Stimulated activated CD8-positive, alpha-beta memory T cell treated with anti-CD3 and anti-CD28 coated beads, Interleukin-2, amount 100 ng/mL, for 48 hours (primary cell): Measurements from ENCODE around the gene C9orf43.
"Not testable (repeated sequence)": the region's sequence is repeated elsewhere in the genome, so short reads cannot be mapped to it uniquely, and the experiment has no call there.

Experiments used
- DNase-seq, 2 donors: peaks; one replicate each; pipeline ENCODE4 v3.0.0-alpha.2; 2020; ENCODE audit warnings: low read depth in 2 of 2

The C9orf43 gene

GRCh38 chr9:113417370-113417769, 6.8 kb downstream of the C9orf43 start:
- DNase-seq = no peak

GRCh38 chr9:113421726-113422125, 11.2 kb downstream of the C9orf43 start:
- no peak for DNase-seq

- DNase-seq = no peak
Observed at GRCh38 chr9:113425072-113425471, 14.5 kb downstream of the C9orf43 start.

GRCh38 chr9:113426701-113427100, 16.2 kb downstream of the C9orf43 start:
- no peak for DNase-seq

- DNase-seq = no peak
Observed at GRCh38 chr9:113427629-113428028, 17.1 kb downstream of the C9orf43 start.

- DNase-seq = no peak
Observed at GRCh38 chr9:113428062-113428615, 17.6 kb downstream of the C9orf43 start.

- DNase-seq = no peak
Observed at GRCh38 chr9:113431191-113431590, 20.6 kb downstream of the C9orf43 start.

GRCh38 chr9:113436728-113437515, 26.4 kb downstream of the C9orf43 start:
- no peak for DNase-seq

- not testable (repeated sequence) for DNase-seq
Observed at GRCh38 chr9:113437716-113438115, 27.2 kb downstream of the C9orf43 start.

GRCh38 chr9:113444736-113445135, 34.2 kb downstream of the C9orf43 start:
- DNase-seq = no peak

- DNase-seq = no peak
Observed at GRCh38 chr9:113446323-113446740, 35.8 kb downstream of the C9orf43 start.

GRCh38 chr9:113449376-113449775, 38.8 kb downstream of the C9orf43 start:
- DNase-seq = no peak

GRCh38 chr9:113452113-113452605, 41.6 kb downstream of the C9orf43 start:
- no peak for DNase-seq

GRCh38 chr9:113454914-113455761, 44.6 kb downstream of the C9orf43 start:
- DNase-seq = no peak

GRCh38 chr9:113456235-113456634, 45.7 kb downstream of the C9orf43 start:
- DNase-seq = no peak

GRCh38 chr9:113461285-113461684, 50.7 kb downstream of the C9orf43 start:
- no peak for DNase-seq

GRCh38 chr9:113461943-113462342, 51.4 kb downstream of the C9orf43 start:
- DNase-seq = no peak

GRCh38 chr9:113462781-113463286, 52.3 kb downstream of the C9orf43 start:
- DNase-seq = no peak

GRCh38 chr9:113463418-113464285, 53.1 kb downstream of the C9orf43 start, which contains the start of gene RGS3:
TSS of gene RGS3 (plus strand) at chr9:113463727. CDS start at chr9:113463803, 76 bp downstream.
- no peak for DNase-seq

GRCh38 chr9:113464286-113464660, 53.7 kb downstream of the C9orf43 start:
- no peak for DNase-seq

- no peak for DNase-seq
Observed at GRCh38 chr9:113465599-113466140, 55.1 kb downstream of the C9orf43 start.
